Gastrocnemius medialis (tissue), 4 donors: ENCODE data around the gene TMEM150A. TPM values are rescaled to one million over a fixed set of nuclear protein-coding genes. Genes with fewer than 3 reads are reported as not detected.

Experiments used
- ATAC-seq, 2 donors: fragments of 150-250 bp; one replicate each; pipeline ENCODE4 v1.9.1; 2016
- DNase-seq, 2 donors: peaks; one replicate each; pipeline ENCODE4 v3.0.0-alpha.2; 2019
- H3K27ac ChIP-seq, 4 donors: fragments of 200-600 bp; sonication (generic); 1 replicate in 1 of 4; 2 replicates in 3 of 4; pipeline ENCODE4 v1.5.1; 2016 to 2018; ENCODE audit warnings: mild to moderate bottlenecking in 2 of 4, moderate library complexity in 1 of 4
- H3K27me3 ChIP-seq, 3 donors: fragments of 200-600 bp; sonication (generic) in 2 of 3; 1 replicate in 1 of 3; 2 replicates in 2 of 3; pipeline versions ENCODE4 v1.5.1 to v1.6.0; 2016 to 2019; ENCODE audit warnings: mild to moderate bottlenecking in 1 of 3, moderate library complexity in 1 of 3
- H3K36me3 ChIP-seq, 2 donors: fragments of 200-600 bp; sonication (generic) in 1 of 2; one replicate each; pipeline ENCODE4 v1.5.1; 2017 to 2018
- H3K4me1 ChIP-seq, 2 donors: fragments of 200-600 bp; sonication (generic) in 1 of 2; one replicate each; pipeline ENCODE4 v1.5.1; 2016 to 2017; ENCODE audit warnings: mild to moderate bottlenecking in 2 of 2
- H3K4me3 ChIP-seq, 4 donors: fragments of 200-600 bp; sonication (generic) in 3 of 4; 1 replicate in 1 of 4; 2 replicates in 3 of 4; pipeline ENCODE4 v1.5.1; 2016 to 2019; ENCODE audit warnings: mild to moderate bottlenecking in 2 of 4
- H3K9me3 ChIP-seq, 3 donors: fragments of 200-600 bp; sonication (generic) in 2 of 3; 1 replicate in 1 of 3; 2 replicates in 2 of 3; pipeline ENCODE4 v1.5.1; 2016 to 2019
- POLR2A ChIP-seq, 2 donors: fragments of 450-650 bp; IDR thresholded peaks; one replicate each; pipeline ENCODE4 v1.6.1; 2017; ENCODE audit warnings: antibody characterized with exemption in 2 of 2, mild to moderate bottlenecking in 2 of 2, moderate library complexity in 2 of 2
- in situ Hi-C, 4 donors: fragments of 200-750 bp; cut with MboI; loops; one replicate each; pipeline versions ENCODE4 v1.15.0 to v1.8.0; 2017; ENCODE audit warnings: low sequenced_read_pairs in 4 of 4
- intact Hi-C: fragments of 100-400 bp; cut with DNase I; formaldehyde crosslinking; loops from one replicate; pipeline ENCODE4 v1.15.1; 2023; ENCODE audit warnings: low total_unique reads
- total RNA-seq, 4 donors: library from RNA; depleted of rRNA; stranded (reverse); fragments of >200 nt; gene quantifications; one replicate each; pipeline versions ENCODE4 v1.1.0 to v1.2.3, GENCODE V29; 2016
- TF ChIP-seq, protein P1 (sequence below), 5 experiments: fragments of 450-650 bp in 3 of 5; fragments of 200-600 bp in 2 of 5; sonication (generic) in 2 of 5; IDR thresholded peaks in 4 of 5; conservative IDR thresholded peaks in 1 of 5; 1 replicate in 4 of 5; 2 replicates in 1 of 5; pipeline ENCODE4 v1.5.1; 2016 to 2019; ENCODE audit warnings: antibody characterized with exemption in 5 of 5, mild to moderate bottlenecking in 3 of 5, moderate library complexity in 3 of 5

Gene TMEM150A
- total RNA-seq, 4 donors from 2014 or later: 44.4 to 102 (median 80.7) TPM

DNA sequence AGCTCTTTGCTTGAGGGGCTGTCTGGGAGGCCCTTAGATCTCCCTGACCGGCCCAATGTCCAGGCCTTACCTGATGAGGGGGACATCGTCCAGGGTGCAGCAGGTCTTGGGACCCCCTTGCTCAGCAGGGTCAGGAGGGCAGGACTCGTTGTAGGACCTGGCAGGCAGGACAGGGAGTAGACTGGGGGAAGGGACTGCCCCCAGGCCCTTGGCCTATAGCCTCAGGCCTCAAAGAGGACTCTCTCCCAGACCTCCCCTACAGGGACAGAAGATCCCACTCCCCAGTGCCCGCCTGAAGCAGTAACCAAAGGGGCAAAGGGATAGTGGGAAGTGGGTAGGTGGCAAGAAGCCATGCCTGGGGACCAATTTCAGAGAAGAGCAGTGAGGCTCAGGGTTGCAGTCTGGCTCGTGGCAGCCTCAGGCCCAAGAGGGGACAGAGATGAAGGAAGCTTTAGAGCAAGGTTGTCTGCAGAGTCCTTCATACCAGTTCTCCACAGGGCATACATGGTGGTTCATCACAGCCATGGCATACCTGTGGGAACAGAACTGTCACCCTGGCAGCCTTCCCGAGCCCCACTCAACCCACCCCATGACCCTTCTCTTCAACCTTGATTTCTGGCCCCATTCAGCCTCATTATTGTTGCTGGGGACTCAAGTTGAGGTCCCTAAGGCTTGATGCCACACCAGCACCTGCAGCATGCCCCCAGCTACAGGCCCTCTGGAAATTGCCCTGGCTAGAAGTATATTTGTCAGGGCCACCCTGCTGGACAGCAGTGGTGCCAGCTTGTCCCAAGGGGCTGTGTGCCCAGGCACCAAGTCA, 1.3 kb downstream of the TMEM150A start:
- H3K4me1 ChIP-seq: peaks cover 55 to 60% of the 10 kb centered on the region in 2 donors
- intact Hi-C loops: loop anchor here (5.0 kb wide), 2 partner anchors 39 to 164 kb away; partner anchors contain the start of gene GGCX
- H3K27ac ChIP-seq: peak overlapping the region; percentile 93 to 99 (median 94)
- in situ Hi-C loops: no loop called here
- no peaks in the 10 kb centered on the region for H3K9me3 ChIP-seq
- no peak for TF ChIP-seq POLR2A (IDR thresholded peaks at IDR 0.05)
- TF ChIP-seq, protein P1, sequence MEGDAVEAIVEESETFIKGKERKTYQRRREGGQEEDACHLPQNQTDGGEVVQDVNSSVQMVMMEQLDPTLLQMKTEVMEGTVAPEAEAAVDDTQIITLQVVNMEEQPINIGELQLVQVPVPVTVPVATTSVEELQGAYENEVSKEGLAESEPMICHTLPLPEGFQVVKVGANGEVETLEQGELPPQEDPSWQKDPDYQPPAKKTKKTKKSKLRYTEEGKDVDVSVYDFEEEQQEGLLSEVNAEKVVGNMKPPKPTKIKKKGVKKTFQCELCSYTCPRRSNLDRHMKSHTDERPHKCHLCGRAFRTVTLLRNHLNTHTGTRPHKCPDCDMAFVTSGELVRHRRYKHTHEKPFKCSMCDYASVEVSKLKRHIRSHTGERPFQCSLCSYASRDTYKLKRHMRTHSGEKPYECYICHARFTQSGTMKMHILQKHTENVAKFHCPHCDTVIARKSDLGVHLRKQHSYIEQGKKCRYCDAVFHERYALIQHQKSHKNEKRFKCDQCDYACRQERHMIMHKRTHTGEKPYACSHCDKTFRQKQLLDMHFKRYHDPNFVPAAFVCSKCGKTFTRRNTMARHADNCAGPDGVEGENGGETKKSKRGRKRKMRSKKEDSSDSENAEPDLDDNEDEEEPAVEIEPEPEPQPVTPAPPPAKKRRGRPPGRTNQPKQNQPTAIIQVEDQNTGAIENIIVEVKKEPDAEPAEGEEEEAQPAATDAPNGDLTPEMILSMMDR (IDR thresholded peaks at IDR 0.05 in 4 of 5, conservative IDR thresholded peaks at IDR 0.05 in 1 of 5): no peak
- H3K36me3 ChIP-seq: peaks cover 0 to 41% of the 10 kb centered on the region in 2 donors
- peak overlapping the region; percentile 74 to 84 (median 84) for H3K4me3 ChIP-seq
- ATAC-seq: no peak
- H3K27me3 ChIP-seq: no peaks in the 10 kb centered on the region
- no peak for DNase-seq

- no peaks in the 10 kb centered on the region for H3K27me3 ChIP-seq
- H3K27ac ChIP-seq: peak overlapping the region; percentile 93 to 99 (median 94)
- intact Hi-C loops (loop anchor here (5.0 kb wide), 2 partner anchors 38 to 163 kb away; partner anchors contain the start of gene GGCX), in situ Hi-C loops (no loop called here)
- H3K4me3 ChIP-seq: no peak overlapping the region
- TF ChIP-seq POLR2A (IDR thresholded peaks at IDR 0.05): no peak
- TF ChIP-seq, protein P1 (IDR thresholded peaks at IDR 0.05 in 4 of 5, conservative IDR thresholded peaks at IDR 0.05 in 1 of 5): no peak
- ATAC-seq (no peak), DNase-seq (no peak)
- H3K9me3 ChIP-seq: no peaks in the 10 kb centered on the region
- H3K4me1 ChIP-seq: peaks cover 46 to 52% of the 10 kb centered on the region in 2 donors
- peaks cover 0 to 41% of the 10 kb centered on the region in 2 donors for H3K36me3 ChIP-seq
These were observed 2.3 kb downstream of the TMEM150A start for GRCh38 chr2:85600235-85600575.

GRCh38 chr2:85599468-85600234, 2.8 kb downstream of the TMEM150A start:
- Histone ChIP-seq H3K4me3 (no peak overlapping the region), H3K27ac (peak overlapping the region; percentile 93 to 99 (median 94)), H3K36me3 (peaks cover 0 to 41% of the 10 kb centered on the region in 2 donors), H3K27me3 (no peaks in the 10 kb centered on the region), H3K4me1 (peaks cover 46 to 53% of the 10 kb centered on the region in 2 donors), H3K9me3 (no peaks in the 10 kb centered on the region)
- intact Hi-C loops (loop anchor here (5.0 kb wide), 2 partner anchors 37 to 162 kb away; partner anchors contain the start of gene GGCX), in situ Hi-C loops (no loop called here)
- DNase-seq (no peak), ATAC-seq (no peak)
- TF ChIP-seq, protein P1 (IDR thresholded peaks at IDR 0.05 in 4 of 5, conservative IDR thresholded peaks at IDR 0.05 in 1 of 5): no peak
- no peak for TF ChIP-seq POLR2A (IDR thresholded peaks at IDR 0.05)

DNA sequence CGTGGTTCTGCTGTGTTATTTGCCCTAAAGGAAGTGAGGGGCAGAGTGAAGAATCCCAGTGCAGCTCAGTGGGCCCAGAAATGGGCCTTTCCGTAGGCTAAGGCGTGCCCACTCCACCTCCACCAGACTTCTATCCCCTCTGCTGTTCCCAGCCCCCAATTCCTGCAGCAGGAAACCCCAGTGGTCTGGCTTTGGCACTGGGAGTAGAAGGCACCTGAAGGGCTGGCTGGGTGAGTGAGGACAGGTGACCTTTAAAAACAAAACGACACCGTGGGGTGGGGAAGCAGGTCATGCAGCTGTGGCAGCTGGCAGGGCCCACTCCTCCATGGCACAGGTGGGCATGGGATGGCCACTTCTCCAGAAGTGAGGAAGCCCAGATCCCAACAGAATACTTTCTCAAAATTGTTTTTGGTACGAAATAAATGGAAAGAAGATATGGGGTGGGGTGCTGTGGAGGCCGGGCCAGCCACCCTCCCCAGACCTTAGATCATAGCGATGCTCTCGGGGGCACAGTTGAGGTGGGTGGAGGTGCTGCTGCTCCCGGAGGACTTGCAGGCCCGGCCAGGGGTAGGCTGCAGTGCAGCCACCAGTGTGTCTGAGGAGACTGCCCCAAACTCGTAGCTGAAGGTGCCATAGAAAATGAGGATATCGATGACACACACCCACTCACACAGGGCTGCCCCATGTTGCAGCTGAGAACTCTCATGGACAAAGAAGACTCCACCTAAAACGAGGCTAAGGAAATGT, 3.7 kb downstream of the TMEM150A start:
- no peak for TF ChIP-seq POLR2A (IDR thresholded peaks at IDR 0.05)
- TF ChIP-seq, protein P1 (IDR thresholded peaks at IDR 0.05 in 4 of 5, conservative IDR thresholded peaks at IDR 0.05 in 1 of 5): no peak
- DNase-seq (no peak), ATAC-seq (no peak)
- peak overlapping the region in 2 of 4 donors; percentile 23 to 32 for H3K27ac ChIP-seq
- no peaks in the 10 kb centered on the region for H3K27me3 ChIP-seq
- peaks cover 42 to 51% of the 10 kb centered on the region in 2 donors for H3K4me1 ChIP-seq
- in situ Hi-C loops (no loop called here), intact Hi-C loops (no loop called here)
- H3K9me3 ChIP-seq: no peaks in the 10 kb centered on the region
- peaks cover 0 to 41% of the 10 kb centered on the region in 2 donors for H3K36me3 ChIP-seq
- H3K4me3 ChIP-seq: no peak overlapping the region
